ENCODE data around the gene PRDM16. TPM values are rescaled to one million over a fixed set of nuclear protein-coding genes. Genes with fewer than 3 reads are reported as not detected.

PRDM16 gene
- total and polyA plus RNA-seq, 2 of the 13 experiments (the other 11 are each of a cell fraction or from before 2014, with no cell fraction given), result 0.15 to 0.81 TPM

GRCh38 chr1:3337798-3338724 is 269.1 kb downstream of the PRDM16 start (continued):
- TF ChIP-seq ARID4A (CRISPR knock-in tag; IDR thresholded peaks at IDR 0.05; ENCODE audit: borderline replicate concordance) (peak; percentile 38; the same call in 1 of the 2 replicates), ZNF605 (CRISPR knock-in tag; IDR thresholded peaks at IDR 0.05) (peak; percentile 77), TMF1 (CRISPR knock-in tag; IDR thresholded peaks at IDR 0.05; ENCODE audit: low read depth) (peak; percentile 57; the same call in 1 of the 2 replicates), PHB2 (IDR thresholded peaks at IDR 0.05; ENCODE audit: partially characterized antibody) (no peak), ZNF746 (CRISPR knock-in tag; IDR thresholded peaks at IDR 0.05) (peak; percentile 41; the same call in 1 of the 2 replicates), BRD4 (CRISPR knock-in tag; IDR thresholded peaks at IDR 0.05) (0 out of 2 replicates have a peak, but pooled peaks have one; percentile 53), THRA (CRISPR knock-in tag; IDR thresholded peaks at IDR 0.05; ENCODE audit: borderline replicate concordance) (no peak), TARDBP (CRISPR knock-in tag; IDR thresholded peaks at IDR 0.05) (0 out of 2 replicates have a peak, but pooled peaks have one; percentile 35), ARID5B (CRISPR knock-in tag; IDR thresholded peaks at IDR 0.05) (0 out of 2 replicates have a peak, but pooled peaks have one; percentile 13), ZFY (CRISPR knock-in tag; IDR thresholded peaks at IDR 0.05) (peak; percentile 50; the same call in 1 of the 2 replicates), NCOA5 (CRISPR knock-in tag; IDR thresholded peaks at IDR 0.05) (no peak), ZSCAN30 (CRISPR knock-in tag; IDR thresholded peaks at IDR 0.05) (no peak), REPIN1 (CRISPR knock-in tag; IDR thresholded peaks at IDR 0.05; ENCODE audit: borderline replicate concordance, low read depth) (0 out of 2 replicates have a peak, but pooled peaks have one; percentile 42), NONO (IDR thresholded peaks at IDR 0.05) (no peak), NONO (CRISPR knock-in tag; conservative IDR thresholded peaks at IDR 0.05) (0 out of 2 replicates have a peak, but pooled peaks have one; percentile 38), ZSCAN9 (CRISPR knock-in tag; IDR thresholded peaks at IDR 0.05; ENCODE audit: borderline replicate concordance) (no peak), EP300 (IDR thresholded peaks at IDR 0.05; ENCODE audit: low read depth in 2 of 2, low read length in 2 of 2) (0 out of 4 replicates have a peak, but pooled peaks of 1 of the 2 experiments have one; percentile 17), EP300 (CRISPR knock-in tag; IDR thresholded peaks at IDR 0.05; ENCODE audit: borderline replicate concordance) (no peak), ZNF224 (CRISPR knock-in tag; IDR thresholded peaks at IDR 0.05) (no peak)
